ENCODE data around the gene RAB11FIP3.
"Not testable (repeated sequence)": the region's sequence is repeated elsewhere in the genome, so short reads cannot be mapped to it uniquely, and the experiment has no call there.

Gene RAB11FIP3

DNA sequence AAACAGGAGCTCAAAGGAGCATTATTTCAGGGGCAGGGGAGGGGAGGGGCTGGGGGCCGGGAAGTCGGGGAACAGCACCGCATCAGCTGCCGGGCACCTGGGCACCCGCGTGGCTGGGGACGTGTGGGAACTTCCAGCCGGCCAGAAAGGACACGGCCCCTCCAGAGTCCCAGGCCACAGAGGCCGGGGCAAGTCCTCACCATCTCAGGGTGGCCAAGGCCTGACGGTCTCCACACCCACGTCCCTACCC, 44.8 kb upstream of the RAB11FIP3 start:
- Histone ChIP-seq H3K4me1 (ENCODE audit: control insufficient read depth, insufficient read depth, low read length) (peaks cover 28% of the 10 kb centered on the region), H3K4me3 (ENCODE audit: low read length in 2 of 2) (peak overlapping the region; percentile 49 to 76), H3K36me3 (ENCODE audit: control insufficient read depth in 2 of 2, insufficient read depth in 2 of 2, low read length in 2 of 2) (peaks cover 0 to 5% of the 10 kb centered on the region in 2 donors), H3K9ac (ENCODE audit: low read length in 2 of 2) (peak overlapping the region; percentile 64 to 66), H3K27me3 (ENCODE audit: control insufficient read depth in 1 of 2, insufficient read depth in 2 of 2, low read length in 2 of 2) (no peaks in the 10 kb centered on the region), H3K27ac (ENCODE audit: low read length) (no peak overlapping the region), H3K9me3 (ENCODE audit: control insufficient read depth in 2 of 2, low read length in 2 of 2) (no peaks in the 10 kb centered on the region)

DNA sequence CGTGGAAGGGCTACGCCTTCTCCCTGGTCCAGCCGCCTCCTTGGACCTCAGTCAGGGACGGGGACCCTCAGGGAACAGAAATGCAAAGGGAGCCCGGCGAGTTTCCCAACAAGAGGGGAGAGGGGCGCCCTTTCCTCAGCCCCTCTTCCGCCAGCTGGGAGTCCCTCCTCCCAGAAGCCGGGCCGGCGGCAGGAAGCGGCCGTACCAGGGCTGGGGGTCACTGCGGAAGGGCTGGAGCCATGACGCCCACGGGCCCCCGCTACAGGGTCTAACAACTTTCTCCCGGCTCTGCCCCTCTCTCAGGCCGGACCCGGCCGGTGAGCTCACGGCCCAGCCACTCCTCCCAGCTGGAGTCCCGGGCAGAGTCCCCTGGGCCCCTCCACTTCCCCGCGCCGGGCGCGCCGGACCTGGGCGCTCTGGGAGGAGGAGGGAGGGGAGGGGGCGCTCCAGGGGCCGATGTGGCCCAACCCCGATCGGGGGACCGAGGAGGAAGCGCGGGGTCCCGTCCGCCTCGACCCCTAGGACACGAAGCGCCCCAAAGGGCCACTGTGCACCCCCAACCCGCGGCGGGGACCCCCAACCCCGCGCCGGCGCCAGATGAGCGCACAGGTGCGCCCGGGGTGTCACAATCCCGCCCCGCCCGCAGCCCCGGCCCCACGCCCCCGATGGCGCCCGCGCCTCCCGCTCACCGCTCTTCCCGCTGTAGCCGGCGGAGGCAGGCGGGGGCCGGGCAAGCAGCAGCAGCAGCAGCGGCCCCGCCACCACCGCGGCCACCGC, 44.2 kb upstream of the RAB11FIP3 start:
- Histone ChIP-seq H3K9me3 (ENCODE audit: control insufficient read depth in 2 of 2, low read length in 2 of 2) (no peaks in the 10 kb centered on the region), H3K36me3 (ENCODE audit: control insufficient read depth in 2 of 2, insufficient read depth in 2 of 2, low read length in 2 of 2) (peaks cover 0 to 5% of the 10 kb centered on the region in 2 donors), H3K4me1 (ENCODE audit: control insufficient read depth, insufficient read depth, low read length) (peaks cover 28% of the 10 kb centered on the region), H3K9ac (ENCODE audit: low read length in 2 of 2) (peak overlapping the region; percentile 64 to 66), H3K27ac (ENCODE audit: low read length) (no peak overlapping the region), H3K27me3 (ENCODE audit: control insufficient read depth in 1 of 2, insufficient read depth in 2 of 2, low read length in 2 of 2) (no peaks in the 10 kb centered on the region), H3K4me3 (ENCODE audit: low read length in 2 of 2) (peak overlapping the region; percentile 49 to 76)

DNA sequence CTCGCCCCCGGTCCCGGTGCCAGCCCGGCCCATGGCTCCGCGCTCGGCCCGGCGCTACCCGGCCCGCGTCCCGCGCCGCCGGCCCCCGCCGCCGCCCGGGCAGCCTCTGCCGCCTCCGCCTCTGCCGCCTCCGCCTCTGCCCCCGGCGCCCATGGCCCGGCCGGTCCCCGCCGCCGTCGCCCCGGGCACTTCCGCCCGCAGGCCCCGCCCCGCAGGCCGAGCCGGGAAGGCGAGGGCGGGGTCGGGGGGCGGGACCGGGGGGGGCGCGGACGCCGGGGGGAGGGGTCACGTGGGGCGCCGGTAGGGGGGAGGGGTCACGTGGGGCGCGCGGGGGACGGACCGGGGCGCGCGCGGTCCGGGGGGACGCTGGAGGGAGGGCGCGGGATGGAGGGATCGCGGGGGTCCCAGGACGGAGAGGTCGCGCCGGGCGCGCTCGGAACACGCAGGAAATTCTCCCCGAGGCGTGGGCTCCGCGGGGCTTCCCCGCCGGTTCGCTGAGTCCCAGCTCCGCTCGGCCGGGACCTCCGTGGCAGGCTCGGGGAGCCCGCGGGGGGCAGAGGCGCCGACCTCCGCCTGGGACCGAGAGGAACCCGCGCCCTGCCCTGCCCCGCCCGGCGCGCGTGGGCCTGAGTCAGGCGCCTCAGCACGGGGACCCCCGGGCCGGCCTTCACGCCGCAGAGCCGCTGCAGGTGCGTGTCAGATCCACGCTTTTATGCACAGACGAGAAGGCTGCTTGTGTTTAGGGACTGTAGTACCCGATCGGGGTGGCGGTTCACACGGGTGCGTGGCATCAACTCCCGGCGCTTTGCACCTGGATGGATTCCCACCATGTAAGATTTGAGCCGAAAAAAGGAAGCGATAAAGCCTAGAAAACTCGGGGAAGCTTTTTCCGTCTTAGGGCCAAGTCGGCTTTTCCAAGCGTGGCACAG, 43.4 kb upstream of the RAB11FIP3 start, which contains the start of gene PGAP6:
Gene PGAP6, minus strand, starts transcription at position 190 of the 929 bp plus-strand sequence. Its CDS starts 157 bp downstream, at position 33.
- peak within 1 kb of the TSS; percentile 80 to 84 for H3K4me3 ChIP-seq (ENCODE audit: low read length in 2 of 2)
- peak within 1 kb of the TSS; percentile 37 for H3K27ac ChIP-seq (ENCODE audit: low read length)
- peaks cover 28% of the 10 kb centered on the region for H3K4me1 ChIP-seq (ENCODE audit: control insufficient read depth, insufficient read depth, low read length)
- H3K27me3 ChIP-seq (ENCODE audit: control insufficient read depth in 1 of 2, insufficient read depth in 2 of 2, low read length in 2 of 2) = no peaks in the 10 kb centered on the region
- H3K36me3 ChIP-seq (ENCODE audit: control insufficient read depth in 2 of 2, insufficient read depth in 2 of 2, low read length in 2 of 2) = peaks cover 0 to under 1% of the 10 kb centered on the region in 2 donors
- peak within 1 kb of the TSS; percentile 64 to 76 for H3K9ac ChIP-seq (ENCODE audit: low read length in 2 of 2)
- no peaks in the 10 kb centered on the region for H3K9me3 ChIP-seq (ENCODE audit: control insufficient read depth in 2 of 2, low read length in 2 of 2)

- no peaks in the 10 kb centered on the region for H3K9me3 ChIP-seq (ENCODE audit: control insufficient read depth in 2 of 2, low read length in 2 of 2)
- peaks cover 30% of the 10 kb centered on the region for H3K4me1 ChIP-seq (ENCODE audit: control insufficient read depth, insufficient read depth, low read length)
- H3K27me3 ChIP-seq (ENCODE audit: control insufficient read depth in 1 of 2, insufficient read depth in 2 of 2, low read length in 2 of 2) = no peaks in the 10 kb centered on the region
- H3K4me3 ChIP-seq (ENCODE audit: low read length in 2 of 2) = peak overlapping the region in 1 of 2 donors; percentile 35
- no peak overlapping the region for H3K9ac ChIP-seq (ENCODE audit: low read length in 2 of 2)
- no peak overlapping the region for H3K27ac ChIP-seq (ENCODE audit: low read length)
- H3K36me3 ChIP-seq (ENCODE audit: control insufficient read depth in 2 of 2, insufficient read depth in 2 of 2, low read length in 2 of 2) = no peaks in the 10 kb centered on the region
Observed at GRCh38 chr16:383326-384051, 42.0 kb upstream of the RAB11FIP3 start.

DNA sequence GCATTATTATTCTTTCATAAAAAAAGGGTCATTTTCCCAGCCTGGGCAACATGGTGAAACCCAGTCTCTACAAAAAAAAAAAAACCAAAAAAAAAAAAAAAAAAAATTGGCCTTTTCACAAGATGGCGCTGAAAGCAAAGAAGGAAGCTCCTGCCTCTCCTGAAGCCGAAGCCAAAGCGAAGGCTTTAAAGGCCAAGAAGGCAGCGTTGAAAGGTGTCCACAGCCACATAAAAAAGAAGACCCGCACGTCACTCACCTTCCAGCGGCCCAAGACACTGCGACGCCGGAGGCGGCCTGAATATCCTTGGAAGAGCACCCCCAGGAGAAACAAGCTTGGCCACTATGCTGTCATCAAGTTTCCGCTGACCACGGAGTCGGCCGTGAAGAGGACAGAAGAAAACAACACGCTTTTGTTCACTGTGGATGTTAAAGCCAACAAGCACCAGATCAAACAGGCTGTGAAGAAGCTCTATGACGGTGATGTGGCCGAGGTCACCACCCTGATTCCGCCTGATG, 38.8 kb upstream of the RAB11FIP3 start:
- Histone ChIP-seq H3K9me3 (ENCODE audit: control insufficient read depth in 2 of 2, low read length in 2 of 2) (no peaks in the 10 kb centered on the region), H3K4me3 (ENCODE audit: low read length in 2 of 2) (no peak overlapping the region), H3K27ac (ENCODE audit: low read length) (no peak overlapping the region), H3K4me1 (ENCODE audit: control insufficient read depth, insufficient read depth, low read length) (peaks cover 17% of the 10 kb centered on the region), H3K36me3 (ENCODE audit: control insufficient read depth in 2 of 2, insufficient read depth in 2 of 2, low read length in 2 of 2) (no peaks in the 10 kb centered on the region), H3K9ac (ENCODE audit: low read length in 2 of 2) (no peak overlapping the region), H3K27me3 (ENCODE audit: control insufficient read depth in 1 of 2, insufficient read depth in 2 of 2, low read length in 2 of 2) (no peaks in the 10 kb centered on the region)

DNA sequence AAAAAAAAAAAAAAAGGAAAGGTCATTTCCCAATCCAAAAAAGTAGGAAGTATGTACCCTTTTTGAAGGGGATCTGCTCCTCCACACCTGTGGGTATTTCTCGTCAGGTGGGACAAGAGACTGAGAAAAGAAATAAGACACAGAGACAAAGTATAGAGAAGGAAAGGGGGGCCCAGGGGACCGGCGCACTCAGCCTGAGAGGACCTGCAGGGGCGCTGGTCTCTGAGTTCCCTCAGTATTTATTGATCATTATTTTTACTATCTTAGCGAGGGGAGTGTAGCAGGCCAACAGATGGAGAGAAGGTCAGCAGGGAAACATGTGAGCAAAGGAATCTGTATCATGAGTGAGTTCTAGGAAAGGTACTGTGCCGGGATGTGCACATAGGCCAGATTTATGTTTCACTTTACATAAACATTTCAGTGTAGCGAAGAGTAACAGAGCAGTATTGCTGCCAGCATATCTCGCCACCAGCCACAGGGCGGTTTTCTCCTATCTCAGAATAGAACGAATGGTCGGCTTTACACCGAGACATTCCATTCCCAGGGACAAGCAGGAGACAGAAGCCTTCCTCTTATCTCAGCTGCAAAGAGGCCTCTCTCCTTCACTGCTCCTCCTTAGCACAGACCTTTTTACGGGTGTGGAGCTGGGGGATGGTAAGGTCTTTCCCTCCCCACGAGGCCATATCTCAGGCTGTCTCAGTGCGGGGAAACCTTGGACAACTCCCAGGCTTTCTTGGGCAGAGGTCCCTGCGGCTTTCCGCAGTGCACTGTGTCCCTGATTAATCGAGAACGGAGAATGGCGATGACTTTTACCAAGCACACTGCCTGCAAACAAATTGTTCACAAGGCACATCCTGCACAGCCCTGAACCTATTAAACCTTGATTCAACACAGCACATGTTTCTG, 37.4 kb upstream of the RAB11FIP3 start:
- Histone ChIP-seq H3K4me3 (ENCODE audit: low read length in 2 of 2) (peak overlapping the region; percentile 46 to 61), H3K27ac (ENCODE audit: low read length) (peak overlapping the region; percentile 37), H3K9ac (ENCODE audit: low read length in 2 of 2) (peak overlapping the region in 1 of 2 donors; percentile 38)
- H3K4me1 ChIP-seq (ENCODE audit: control insufficient read depth, insufficient read depth, low read length); H3K9me3 ChIP-seq (ENCODE audit: control insufficient read depth in 2 of 2, low read length in 2 of 2); H3K27me3 ChIP-seq (ENCODE audit: control insufficient read depth in 1 of 2, insufficient read depth in 2 of 2, low read length in 2 of 2); H3K36me3 ChIP-seq (ENCODE audit: control insufficient read depth in 2 of 2, insufficient read depth in 2 of 2, low read length in 2 of 2): not testable (repeated sequence)

DNA sequence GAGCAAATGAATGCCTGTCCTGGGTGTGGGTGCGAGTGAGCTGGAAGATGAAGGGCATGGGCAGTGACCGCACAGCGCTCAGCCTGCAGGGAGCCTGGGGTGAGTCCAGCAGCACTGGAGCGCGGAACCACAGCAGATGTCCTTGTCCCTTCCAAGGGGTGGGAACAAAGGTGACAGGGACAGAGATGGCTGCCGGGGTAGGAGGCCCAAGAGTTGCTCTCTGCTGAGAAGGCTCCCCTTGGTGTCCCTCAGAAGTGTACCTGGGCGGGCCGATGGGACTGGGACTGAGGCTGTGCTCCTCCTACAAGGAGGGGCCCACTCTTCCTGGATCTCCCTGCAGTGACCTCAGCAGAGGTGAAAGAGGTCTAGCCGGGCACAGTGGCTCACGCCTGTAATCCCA, 36.1 kb upstream of the RAB11FIP3 start:
- Histone ChIP-seq H3K9me3 (ENCODE audit: control insufficient read depth in 2 of 2, low read length in 2 of 2) (no peaks in the 10 kb centered on the region), H3K27me3 (ENCODE audit: control insufficient read depth in 1 of 2, insufficient read depth in 2 of 2, low read length in 2 of 2) (no peaks in the 10 kb centered on the region), H3K27ac (ENCODE audit: low read length) (no peak overlapping the region), H3K9ac (ENCODE audit: low read length in 2 of 2) (no peak overlapping the region), H3K4me1 (ENCODE audit: control insufficient read depth, insufficient read depth, low read length) (peaks cover 9% of the 10 kb centered on the region), H3K4me3 (ENCODE audit: low read length in 2 of 2) (no peak overlapping the region), H3K36me3 (ENCODE audit: control insufficient read depth in 2 of 2, insufficient read depth in 2 of 2, low read length in 2 of 2) (no peaks in the 10 kb centered on the region)

DNA sequence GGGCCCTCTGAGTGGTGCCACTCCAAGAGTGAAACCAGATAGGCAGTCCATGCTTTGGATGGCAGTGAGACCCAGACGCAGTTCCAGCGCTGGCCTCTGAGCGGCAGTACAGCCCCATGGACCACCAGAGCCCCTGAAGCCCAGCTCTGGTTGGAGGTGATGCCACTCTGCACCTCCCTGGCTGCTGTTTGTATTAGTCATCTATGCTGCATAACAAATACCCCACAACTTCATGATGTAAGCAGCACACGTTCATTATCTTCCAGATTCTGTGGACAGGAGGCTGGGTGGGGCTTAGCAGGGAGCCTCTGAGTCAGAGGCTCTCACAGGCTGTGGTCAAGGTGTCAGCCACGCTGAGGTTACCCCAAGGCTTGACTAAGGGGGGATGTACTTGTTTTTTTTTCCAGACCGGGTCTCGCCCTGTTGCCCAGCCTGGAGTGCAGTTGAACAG, 33.5 kb upstream of the RAB11FIP3 start:
- Histone ChIP-seq H3K4me1 (ENCODE audit: control insufficient read depth, insufficient read depth, low read length) (peaks cover 13% of the 10 kb centered on the region), H3K4me3 (ENCODE audit: low read length in 2 of 2) (no peak overlapping the region), H3K27ac (ENCODE audit: low read length) (no peak overlapping the region), H3K9ac (ENCODE audit: low read length in 2 of 2) (no peak overlapping the region), H3K36me3 (ENCODE audit: control insufficient read depth in 2 of 2, insufficient read depth in 2 of 2, low read length in 2 of 2) (no peaks in the 10 kb centered on the region), H3K27me3 (ENCODE audit: control insufficient read depth in 1 of 2, insufficient read depth in 2 of 2, low read length in 2 of 2) (no peaks in the 10 kb centered on the region), H3K9me3 (ENCODE audit: control insufficient read depth in 2 of 2, low read length in 2 of 2) (no peaks in the 10 kb centered on the region)

DNA sequence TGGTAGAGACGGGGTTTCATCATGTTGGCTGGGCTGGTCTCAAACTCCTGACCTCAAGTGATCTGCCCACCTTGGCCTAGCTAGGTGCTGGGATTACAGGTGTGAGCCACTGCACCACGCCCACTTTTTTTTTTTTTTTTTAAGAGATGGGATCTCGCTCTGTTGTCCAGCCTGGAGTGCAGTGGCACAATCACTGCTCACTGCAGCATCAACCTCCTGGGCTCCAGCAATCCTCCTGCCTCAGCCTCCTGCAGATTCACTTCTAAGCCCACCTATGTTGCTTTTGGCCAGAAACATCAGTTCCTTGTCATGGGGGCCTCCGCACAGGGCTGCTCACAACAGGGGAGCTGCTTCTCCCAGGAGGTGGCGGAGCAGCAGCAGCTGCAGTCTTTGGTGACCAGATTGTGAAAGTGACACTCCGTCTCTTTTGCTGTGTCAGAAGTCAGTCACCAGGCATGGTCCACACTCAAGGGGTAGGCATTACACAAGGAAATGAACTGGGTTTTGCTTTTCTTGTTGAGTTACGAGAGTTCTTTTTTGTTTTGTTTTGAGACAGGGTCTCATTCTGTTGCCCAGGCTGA, 32.9 kb upstream of the RAB11FIP3 start:
- no peaks in the 10 kb centered on the region for H3K27me3 ChIP-seq (ENCODE audit: control insufficient read depth in 1 of 2, insufficient read depth in 2 of 2, low read length in 2 of 2)
- H3K4me1 ChIP-seq (ENCODE audit: control insufficient read depth, insufficient read depth, low read length) = peaks cover 13% of the 10 kb centered on the region
- no peaks in the 10 kb centered on the region for H3K9me3 ChIP-seq (ENCODE audit: control insufficient read depth in 2 of 2, low read length in 2 of 2)
- H3K27ac ChIP-seq (ENCODE audit: low read length) = no peak overlapping the region
- no peak overlapping the region for H3K9ac ChIP-seq (ENCODE audit: low read length in 2 of 2)
- no peak overlapping the region for H3K4me3 ChIP-seq (ENCODE audit: low read length in 2 of 2)
- H3K36me3 ChIP-seq (ENCODE audit: control insufficient read depth in 2 of 2, insufficient read depth in 2 of 2, low read length in 2 of 2) = no peaks in the 10 kb centered on the region

Measured in stomach smooth muscle (tissue), 2 donors.